HEK293 (cell line): ENCODE results near the gene PDE3A.

Experiments used
- CTCF ChIA-PET: fragments of 350-600 bp; formaldehyde crosslinking; extraction: SDS; loops from one replicate; lab custom pipeline; 2021; ENCODE audit warnings: antibody characterized with exemption; lab: Yijun Ruan, JAX
- POLR2A ChIA-PET: fragments of 300-600 bp; formaldehyde crosslinking; extraction: SDS; loops from one replicate; lab custom pipeline; 2020; ENCODE audit warnings: antibody characterized with exemption, inconsistent platforms; lab: Yijun Ruan, JAX
- H3K27ac ChIP-seq: fragments of 200-500 bp; sonication (Bioruptor generic); 2 replicates; pipeline ENCODE4 v1.5.1; 2014; ENCODE audit warnings: low read depth, low read length, control low read depth, inconsistent platforms; ENCODE audit errors: extremely low read depth
- H3K36me3 ChIP-seq, 2 experiments: fragments of 200-500 bp in 1 of 2; sonication (Bioruptor generic) in 1 of 2; 1 replicate in 1 of 2; 2 replicates in 1 of 2; pipeline ENCODE4 v1.5.1; 2014 to 2017; ENCODE audit warnings: inconsistent platforms in 2 of 2, low read length in 2 of 2; ENCODE audit not compliant: control insufficient read depth in 2 of 2, insufficient read depth in 1 of 2
- H3K4me1 ChIP-seq: fragments of 200-500 bp; sonication (Bioruptor generic); 2 replicates; pipeline ENCODE4 v1.5.1; 2014; ENCODE audit warnings: mild to moderate bottlenecking, low read length, inconsistent platforms; ENCODE audit not compliant: control insufficient read depth, insufficient read depth
- H3K4me3 ChIP-seq: 2 replicates; pipeline ENCODE4 v1.5.1; 2011; ENCODE audit warnings: low read depth, mild to moderate bottlenecking, control low read depth, low read length, moderate library complexity
- H3K9me3 ChIP-seq: fragments of 200-500 bp; sonication (Bioruptor generic); 2 replicates; pipeline ENCODE4 v1.5.1; 2014; ENCODE audit warnings: low read depth, low read length, inconsistent platforms; ENCODE audit not compliant: control insufficient read depth, insufficient read depth
- BCL11A ChIP-seq: fragments of 450-650 bp; formaldehyde crosslinking; IDR thresholded peaks from 2 replicates; pipeline ENCODE4 v1.5.1; 2016; ENCODE audit warnings: low read depth, missing biosample characterization, missing genetic modification characterization
- GLIS2 ChIP-seq: fragments of 450-650 bp; formaldehyde crosslinking; IDR thresholded peaks from 2 replicates; pipeline ENCODE4 v1.5.1; 2016; ENCODE audit warnings: missing biosample characterization, missing genetic modification characterization
- KLF1 ChIP-seq: fragments of 450-650 bp; formaldehyde crosslinking; IDR thresholded peaks from 2 replicates; pipeline ENCODE4 v1.5.1; 2016; ENCODE audit warnings: missing biosample characterization, missing genetic modification characterization
- KLF10 ChIP-seq: fragments of 450-650 bp; IDR thresholded peaks from 2 replicates; pipeline ENCODE4 v1.5.1; 2018; ENCODE audit warnings: missing biosample characterization, mild to moderate bottlenecking, missing genetic modification characterization
- KLF9 ChIP-seq: fragments of 450-650 bp; formaldehyde crosslinking; IDR thresholded peaks from 2 replicates; pipeline ENCODE4 v1.5.1; 2016; ENCODE audit warnings: missing biosample characterization, missing genetic modification characterization, low read depth
- SP7 ChIP-seq: fragments of 450-650 bp; formaldehyde crosslinking; IDR thresholded peaks from 2 replicates; pipeline ENCODE4 v1.5.1; 2016; ENCODE audit warnings: missing biosample characterization, missing genetic modification characterization
- ZBTB20 ChIP-seq: fragments of 450-650 bp; formaldehyde crosslinking; IDR thresholded peaks from 2 replicates; pipeline ENCODE4 v1.5.1; 2016; ENCODE audit warnings: missing biosample characterization, missing genetic modification characterization
- ZBTB48 ChIP-seq: fragments of 450-650 bp; formaldehyde crosslinking; IDR thresholded peaks from 2 replicates; pipeline ENCODE4 v1.5.1; 2016; ENCODE audit warnings: missing biosample characterization, missing genetic modification characterization
- ZBTB8A ChIP-seq: fragments of 450-650 bp; formaldehyde crosslinking; IDR thresholded peaks from 2 replicates; pipeline ENCODE4 v1.5.1; 2016; ENCODE audit warnings: missing biosample characterization, missing genetic modification characterization
- ZFP37 ChIP-seq: fragments of 450-650 bp; formaldehyde crosslinking; IDR thresholded peaks from 2 replicates; pipeline ENCODE4 v1.5.1; 2016; ENCODE audit warnings: missing biosample characterization, missing genetic modification characterization
- ZNF132 ChIP-seq: fragments of 450-650 bp; formaldehyde crosslinking; IDR thresholded peaks from 2 replicates; pipeline ENCODE4 v1.5.1; 2017; ENCODE audit warnings: missing biosample characterization, missing genetic modification characterization, borderline replicate concordance
- ZNF175 ChIP-seq: fragments of 450-650 bp; formaldehyde crosslinking; IDR thresholded peaks from 2 replicates; pipeline ENCODE4 v1.5.1; 2016; ENCODE audit warnings: missing biosample characterization, missing genetic modification characterization
- ZNF223 ChIP-seq: fragments of 450-650 bp; formaldehyde crosslinking; IDR thresholded peaks from 2 replicates; pipeline ENCODE4 v1.5.1; 2016; ENCODE audit warnings: missing biosample characterization, missing genetic modification characterization
- ZNF37A ChIP-seq: fragments of 450-650 bp; IDR thresholded peaks from 2 replicates; pipeline ENCODE4 v1.5.1; 2018; ENCODE audit warnings: missing biosample characterization, missing genetic modification characterization
- ZNF514 ChIP-seq: fragments of 450-650 bp; formaldehyde crosslinking; IDR thresholded peaks from 2 replicates; pipeline ENCODE4 v1.5.1; 2016; ENCODE audit warnings: missing biosample characterization, missing genetic modification characterization
- ZNF610 ChIP-seq: fragments of 450-650 bp; formaldehyde crosslinking; IDR thresholded peaks from 2 replicates; pipeline ENCODE4 v1.5.1; 2016; ENCODE audit warnings: missing biosample characterization, missing genetic modification characterization, borderline replicate concordance
- ZNF654 ChIP-seq: fragments of 450-650 bp; formaldehyde crosslinking; IDR thresholded peaks from 2 replicates; pipeline ENCODE4 v1.5.1; 2016; ENCODE audit warnings: low read depth, missing biosample characterization, missing genetic modification characterization
- ZNF768 ChIP-seq: fragments of 450-650 bp; formaldehyde crosslinking; IDR thresholded peaks from 2 replicates; pipeline ENCODE4 v1.5.1; 2018; ENCODE audit warnings: missing biosample characterization, mild to moderate bottlenecking, missing genetic modification characterization
- TF ChIP-seq, protein P1 (sequence below): fragments of 450-650 bp; formaldehyde crosslinking; IDR thresholded peaks from 2 replicates; pipeline ENCODE4 v1.5.1; 2017; ENCODE audit warnings: missing biosample characterization, missing genetic modification characterization
- TF ChIP-seq, protein P2 (sequence below): fragments of 450-650 bp; formaldehyde crosslinking; IDR thresholded peaks from 2 replicates; pipeline ENCODE4 v1.5.1; 2016; ENCODE audit warnings: missing biosample characterization, missing genetic modification characterization
- TF ChIP-seq, protein P3 (sequence below): sonication (generic); formaldehyde crosslinking; IDR thresholded peaks from 2 replicates; pipeline ENCODE4 v1.8.1; 2022; ENCODE audit warnings: mild to moderate bottlenecking, moderate library complexity, missing genetic modification reagents
- TF ChIP-seq, protein P4 (sequence below): fragments of 450-650 bp; formaldehyde crosslinking; conservative IDR thresholded peaks from 2 replicates; pipeline ENCODE4 v1.5.1; 2016; ENCODE audit warnings: low read depth, missing biosample characterization, missing genetic modification characterization
- TF ChIP-seq, protein P5 (sequence below): fragments of 450-650 bp; formaldehyde crosslinking; IDR thresholded peaks from 2 replicates; pipeline ENCODE4 v1.5.1; 2017; ENCODE audit warnings: missing biosample characterization, missing genetic modification characterization

Gene PDE3A

DNA sequence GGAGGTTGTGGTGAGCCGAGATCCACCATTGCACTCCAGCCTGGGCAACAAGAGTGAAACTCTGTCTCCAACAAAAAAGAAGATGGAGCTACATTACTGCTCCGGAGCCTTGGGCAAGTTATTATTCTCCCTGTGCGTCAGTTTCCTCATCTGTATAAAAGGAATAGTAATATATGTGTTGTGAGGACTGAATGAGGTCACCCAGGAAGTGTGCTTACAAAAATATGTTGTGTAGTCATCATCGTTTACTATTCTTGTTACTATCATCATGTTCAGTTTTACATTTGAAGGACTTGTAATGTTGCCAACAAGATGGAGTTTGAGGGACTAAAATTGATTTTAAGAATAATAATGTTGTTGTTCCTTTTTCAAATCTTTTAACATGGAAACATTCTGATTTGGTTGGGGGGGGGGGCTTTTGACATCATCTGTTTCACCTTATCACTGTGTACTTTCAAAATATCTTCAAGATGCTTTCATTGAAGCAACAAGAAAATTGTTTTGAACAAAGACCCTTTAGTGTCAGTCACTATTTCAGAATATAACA is 156.8 kb downstream of the PDE3A start:
- CTCF ChIA-PET, result no interaction called here
- Histone ChIP-seq H3K27ac (no peak overlapping the region), H3K36me3 (no peaks in the 10 kb centered on the region), H3K4me3 (no peak overlapping the region), H3K9me3 (no peaks in the 10 kb centered on the region), H3K4me1 (no peaks in the 10 kb centered on the region)
- TF ChIP-seq, protein P1, sequence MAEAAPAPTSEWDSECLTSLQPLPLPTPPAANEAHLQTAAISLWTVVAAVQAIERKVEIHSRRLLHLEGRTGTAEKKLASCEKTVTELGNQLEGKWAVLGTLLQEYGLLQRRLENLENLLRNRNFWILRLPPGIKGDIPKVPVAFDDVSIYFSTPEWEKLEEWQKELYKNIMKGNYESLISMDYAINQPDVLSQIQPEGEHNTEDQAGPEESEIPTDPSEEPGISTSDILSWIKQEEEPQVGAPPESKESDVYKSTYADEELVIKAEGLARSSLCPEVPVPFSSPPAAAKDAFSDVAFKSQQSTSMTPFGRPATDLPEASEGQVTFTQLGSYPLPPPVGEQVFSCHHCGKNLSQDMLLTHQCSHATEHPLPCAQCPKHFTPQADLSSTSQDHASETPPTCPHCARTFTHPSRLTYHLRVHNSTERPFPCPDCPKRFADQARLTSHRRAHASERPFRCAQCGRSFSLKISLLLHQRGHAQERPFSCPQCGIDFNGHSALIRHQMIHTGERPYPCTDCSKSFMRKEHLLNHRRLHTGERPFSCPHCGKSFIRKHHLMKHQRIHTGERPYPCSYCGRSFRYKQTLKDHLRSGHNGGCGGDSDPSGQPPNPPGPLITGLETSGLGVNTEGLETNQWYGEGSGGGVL (tag by site-specific recombination), result no peak
- TF ChIP-seq SP7 (tag by site-specific recombination) (no peak), ZNF768 (no peak), ZBTB20 (no peak), ZFP37 (no peak), KLF9 (tag by site-specific recombination) (no peak), ZNF37A (tag by site-specific recombination) (no peak), ZNF654 (tag by site-specific recombination) (no peak), ZNF175 (tag by site-specific recombination) (no peak), ZNF610 (tag by site-specific recombination) (no peak), KLF1 (tag by site-specific recombination) (no peak), ZNF132 (tag by site-specific recombination) (no peak)
- POLR2A ChIA-PET, result no interaction called here

DNA sequence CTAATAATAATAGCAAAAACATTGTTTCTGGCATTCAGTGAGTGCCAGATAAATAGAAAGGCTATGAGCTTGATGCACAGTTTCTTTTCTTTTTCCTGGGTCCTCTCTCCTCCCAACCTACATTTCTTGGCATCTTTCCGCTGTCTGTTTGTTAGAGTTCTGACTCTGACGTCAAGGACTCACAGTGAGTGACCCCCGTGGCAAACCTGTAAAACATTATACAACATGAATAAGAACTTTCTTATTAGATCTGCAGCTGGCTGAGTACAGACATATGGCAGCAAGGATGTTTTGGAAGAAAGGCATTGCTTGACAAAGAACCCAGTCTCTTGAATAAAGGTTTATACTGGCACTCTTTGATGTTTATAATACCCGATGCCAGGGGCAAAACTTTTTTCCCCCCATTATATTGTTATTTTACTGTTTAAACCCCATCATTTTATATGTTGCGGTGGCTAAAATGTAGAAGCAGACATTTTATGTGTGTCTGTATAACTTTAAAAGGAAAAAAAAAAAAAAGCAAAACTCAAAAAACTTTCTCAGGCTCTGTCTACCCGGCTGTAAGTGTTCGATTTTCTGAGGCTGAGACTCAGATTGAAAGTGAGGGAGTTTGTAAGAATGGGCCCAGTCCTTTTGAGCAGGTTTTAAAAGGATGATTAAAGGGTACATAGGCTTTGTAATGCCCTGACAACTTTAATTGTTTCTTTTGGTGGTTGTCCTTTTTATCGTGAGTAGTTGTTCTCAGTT is 159.3 kb downstream of the PDE3A start:
- H3K4me3 ChIP-seq, result no peak overlapping the region
- no peak overlapping the region for H3K27ac ChIP-seq
- TF ChIP-seq, protein P2, sequence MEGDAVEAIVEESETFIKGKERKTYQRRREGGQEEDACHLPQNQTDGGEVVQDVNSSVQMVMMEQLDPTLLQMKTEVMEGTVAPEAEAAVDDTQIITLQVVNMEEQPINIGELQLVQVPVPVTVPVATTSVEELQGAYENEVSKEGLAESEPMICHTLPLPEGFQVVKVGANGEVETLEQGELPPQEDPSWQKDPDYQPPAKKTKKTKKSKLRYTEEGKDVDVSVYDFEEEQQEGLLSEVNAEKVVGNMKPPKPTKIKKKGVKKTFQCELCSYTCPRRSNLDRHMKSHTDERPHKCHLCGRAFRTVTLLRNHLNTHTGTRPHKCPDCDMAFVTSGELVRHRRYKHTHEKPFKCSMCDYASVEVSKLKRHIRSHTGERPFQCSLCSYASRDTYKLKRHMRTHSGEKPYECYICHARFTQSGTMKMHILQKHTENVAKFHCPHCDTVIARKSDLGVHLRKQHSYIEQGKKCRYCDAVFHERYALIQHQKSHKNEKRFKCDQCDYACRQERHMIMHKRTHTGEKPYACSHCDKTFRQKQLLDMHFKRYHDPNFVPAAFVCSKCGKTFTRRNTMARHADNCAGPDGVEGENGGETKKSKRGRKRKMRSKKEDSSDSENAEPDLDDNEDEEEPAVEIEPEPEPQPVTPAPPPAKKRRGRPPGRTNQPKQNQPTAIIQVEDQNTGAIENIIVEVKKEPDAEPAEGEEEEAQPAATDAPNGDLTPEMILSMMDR (tag by site-specific recombination), result no peak
- TF ChIP-seq, protein P3, sequence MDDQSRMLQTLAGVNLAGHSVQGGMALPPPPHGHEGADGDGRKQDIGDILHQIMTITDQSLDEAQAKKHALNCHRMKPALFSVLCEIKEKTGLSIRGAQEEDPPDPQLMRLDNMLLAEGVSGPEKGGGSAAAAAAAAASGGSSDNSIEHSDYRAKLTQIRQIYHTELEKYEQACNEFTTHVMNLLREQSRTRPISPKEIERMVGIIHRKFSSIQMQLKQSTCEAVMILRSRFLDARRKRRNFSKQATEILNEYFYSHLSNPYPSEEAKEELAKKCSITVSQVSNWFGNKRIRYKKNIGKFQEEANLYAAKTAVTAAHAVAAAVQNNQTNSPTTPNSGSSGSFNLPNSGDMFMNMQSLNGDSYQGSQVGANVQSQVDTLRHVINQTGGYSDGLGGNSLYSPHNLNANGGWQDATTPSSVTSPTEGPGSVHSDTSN (CRISPR knock-in tag), result no peak
- TF ChIP-seq, protein P4, sequence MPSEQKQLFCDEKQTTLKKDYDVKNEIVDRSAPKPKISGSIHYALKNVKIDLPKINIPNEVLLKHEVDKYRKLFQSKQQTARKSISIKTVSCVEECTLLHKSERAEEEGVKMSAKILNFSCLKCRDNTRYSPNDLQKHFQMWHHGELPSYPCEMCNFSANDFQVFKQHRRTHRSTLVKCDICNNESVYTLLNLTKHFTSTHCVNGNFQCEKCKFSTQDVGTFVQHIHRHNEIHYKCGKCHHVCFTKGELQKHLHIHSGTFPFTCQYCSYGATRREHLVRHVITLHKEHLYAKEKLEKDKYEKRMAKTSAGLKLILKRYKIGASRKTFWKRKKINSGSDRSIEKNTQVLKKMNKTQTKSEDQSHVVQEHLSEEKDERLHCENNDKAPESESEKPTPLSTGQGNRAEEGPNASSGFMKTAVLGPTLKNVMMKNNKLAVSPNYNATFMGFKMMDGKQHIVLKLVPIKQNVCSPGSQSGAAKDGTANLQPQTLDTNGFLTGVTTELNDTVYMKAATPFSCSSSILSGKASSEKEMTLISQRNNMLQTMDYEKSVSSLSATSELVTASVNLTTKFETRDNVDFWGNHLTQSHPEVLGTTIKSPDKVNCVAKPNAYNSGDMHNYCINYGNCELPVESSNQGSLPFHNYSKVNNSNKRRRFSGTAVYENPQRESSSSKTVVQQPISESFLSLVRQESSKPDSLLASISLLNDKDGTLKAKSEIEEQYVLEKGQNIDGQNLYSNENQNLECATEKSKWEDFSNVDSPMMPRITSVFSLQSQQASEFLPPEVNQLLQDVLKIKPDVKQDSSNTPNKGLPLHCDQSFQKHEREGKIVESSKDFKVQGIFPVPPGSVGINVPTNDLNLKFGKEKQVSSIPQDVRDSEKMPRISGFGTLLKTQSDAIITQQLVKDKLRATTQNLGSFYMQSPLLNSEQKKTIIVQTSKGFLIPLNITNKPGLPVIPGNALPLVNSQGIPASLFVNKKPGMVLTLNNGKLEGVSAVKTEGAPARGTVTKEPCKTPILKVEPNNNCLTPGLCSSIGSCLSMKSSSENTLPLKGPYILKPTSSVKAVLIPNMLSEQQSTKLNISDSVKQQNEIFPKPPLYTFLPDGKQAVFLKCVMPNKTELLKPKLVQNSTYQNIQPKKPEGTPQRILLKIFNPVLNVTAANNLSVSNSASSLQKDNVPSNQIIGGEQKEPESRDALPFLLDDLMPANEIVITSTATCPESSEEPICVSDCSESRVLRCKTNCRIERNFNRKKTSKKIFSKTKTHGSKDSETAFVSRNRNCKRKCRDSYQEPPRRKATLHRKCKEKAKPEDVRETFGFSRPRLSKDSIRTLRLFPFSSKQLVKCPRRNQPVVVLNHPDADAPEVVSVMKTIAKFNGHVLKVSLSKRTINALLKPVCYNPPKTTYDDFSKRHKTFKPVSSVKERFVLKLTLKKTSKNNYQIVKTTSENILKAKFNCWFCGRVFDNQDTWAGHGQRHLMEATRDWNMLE (tag by site-specific recombination), result no peak
- no peak for TF ChIP-seq BCL11A (tag by site-specific recombination)
- TF ChIP-seq GLIS2, result no peak
- no peak for TF ChIP-seq ZBTB48
- TF ChIP-seq ZBTB8A (tag by site-specific recombination), result no peak
- no peak for TF ChIP-seq KLF10 (tag by site-specific recombination)
- TF ChIP-seq ZNF610 (tag by site-specific recombination), result no peak
- no peak for TF ChIP-seq ZNF514 (tag by site-specific recombination)
- no peak for TF ChIP-seq ZNF223 (tag by site-specific recombination)
- TF ChIP-seq, protein P5, sequence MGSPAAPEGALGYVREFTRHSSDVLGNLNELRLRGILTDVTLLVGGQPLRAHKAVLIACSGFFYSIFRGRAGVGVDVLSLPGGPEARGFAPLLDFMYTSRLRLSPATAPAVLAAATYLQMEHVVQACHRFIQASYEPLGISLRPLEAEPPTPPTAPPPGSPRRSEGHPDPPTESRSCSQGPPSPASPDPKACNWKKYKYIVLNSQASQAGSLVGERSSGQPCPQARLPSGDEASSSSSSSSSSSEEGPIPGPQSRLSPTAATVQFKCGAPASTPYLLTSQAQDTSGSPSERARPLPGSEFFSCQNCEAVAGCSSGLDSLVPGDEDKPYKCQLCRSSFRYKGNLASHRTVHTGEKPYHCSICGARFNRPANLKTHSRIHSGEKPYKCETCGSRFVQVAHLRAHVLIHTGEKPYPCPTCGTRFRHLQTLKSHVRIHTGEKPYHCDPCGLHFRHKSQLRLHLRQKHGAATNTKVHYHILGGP (tag by site-specific recombination), result no peak
- no peaks in the 10 kb centered on the region for H3K4me1 ChIP-seq
- ChIA-PET POLR2A (interaction anchor here (0.7 kb wide), 1 partner anchor 21 kb away, joined by 3 read pairs; no protein-coding TSS in a partner anchor), CTCF (no interaction called here)
- H3K36me3 ChIP-seq, result no peaks in the 10 kb centered on the region
- H3K9me3 ChIP-seq, result no peaks in the 10 kb centered on the region
